HTERT RPE-1 (cell line): ENCODE data around the gene CD302.
"Not testable (repeated sequence)": the region's sequence is repeated elsewhere in the genome, so short reads cannot be mapped to it uniquely, and the experiment has no call there.

Experiments used
- in situ Hi-C: fragments of 300-500 bp; cut with MboI; formaldehyde crosslinking; loops from 4 replicates; pipeline ENCODE4 v1.14.3; 2020; ENCODE audit warnings: low sequenced_read_pairs

Gene CD302

GRCh38 chr2:159795841-159796690 lies 1.9 kb downstream of the CD302 start:
- in situ Hi-C loops = no loop called here

GRCh38 chr2:159793326-159793725 lies 4.7 kb downstream of the CD302 start:
- in situ Hi-C loops = no loop called here

- in situ Hi-C loops = no loop called here
Observed at GRCh38 chr2:159792599-159792998, 5.4 kb downstream of the CD302 start.

GRCh38 chr2:159792036-159792435 lies 6.0 kb downstream of the CD302 start:
- in situ Hi-C loops = no loop called here

GRCh38 chr2:159790323-159790722 lies 7.7 kb downstream of the CD302 start:
- in situ Hi-C loops = no loop called here

GRCh38 chr2:159788253-159788652 lies 9.8 kb downstream of the CD302 start:
- in situ Hi-C loops = no loop called here

- in situ Hi-C loops = not testable (repeated sequence)
Observed at GRCh38 chr2:159787647-159788046, 10.4 kb downstream of the CD302 start.

GRCh38 chr2:159786938-159787337 lies 11.1 kb downstream of the CD302 start:
- in situ Hi-C loops = no loop called here

- in situ Hi-C loops = no loop called here
Observed at GRCh38 chr2:159785195-159785594, 12.8 kb downstream of the CD302 start.

- in situ Hi-C loops = not testable (repeated sequence)
Observed at GRCh38 chr2:159784744-159785143, 13.3 kb downstream of the CD302 start.

- in situ Hi-C loops = no loop called here
Observed at GRCh38 chr2:159783556-159783955, 14.5 kb downstream of the CD302 start.

GRCh38 chr2:159776321-159776720 lies 21.7 kb downstream of the CD302 start:
- in situ Hi-C loops = no loop called here

GRCh38 chr2:159775021-159775420 lies 23.0 kb downstream of the CD302 start:
- in situ Hi-C loops = no loop called here

- in situ Hi-C loops = no loop called here
Observed at GRCh38 chr2:159774370-159774990, 23.5 kb downstream of the CD302 start.

- in situ Hi-C loops = no loop called here
Observed at GRCh38 chr2:159773886-159774285, 24.1 kb downstream of the CD302 start.

- in situ Hi-C loops = no loop called here
Observed at GRCh38 chr2:159773426-159773825, 24.6 kb downstream of the CD302 start.

GRCh38 chr2:159769147-159769546 lies 28.9 kb downstream of the CD302 start:
- in situ Hi-C loops = no loop called here

- in situ Hi-C loops = no loop called here
Observed at GRCh38 chr2:159762075-159762474, 35.9 kb downstream of the CD302 start.

- in situ Hi-C loops = no loop called here
Observed at GRCh38 chr2:159760326-159760725, 37.7 kb downstream of the CD302 start.

GRCh38 chr2:159759577-159759976 lies 38.4 kb downstream of the CD302 start:
- in situ Hi-C loops = no loop called here

- in situ Hi-C loops = no loop called here
Observed at GRCh38 chr2:159758686-159759085, 39.3 kb downstream of the CD302 start.

GRCh38 chr2:159758239-159758638 lies 39.8 kb downstream of the CD302 start:
- in situ Hi-C loops = no loop called here
